GM23338 (cell line): Measurements from ENCODE around the gene USP28. TPM values are rescaled to one million over a fixed set of nuclear protein-coding genes. Genes with fewer than 3 reads are reported as not detected.

Source experiments
- ATAC-seq: fragments of 200-7000 bp; cut with Tn5 transposase; 3 replicates; pipeline ENCODE4 v1.9.1; 2020
- DNase-seq: peaks from one replicate; pipeline ENCODE4 v3.0.0-alpha.2; 2015; ENCODE audit warnings: low spot score
- H2AFZ ChIP-seq: fragments of 200-600 bp; sonication (generic); 2 replicates; pipeline ENCODE4 v1.8.0; 2016; ENCODE audit warnings: antibody characterized with exemption, mild to moderate bottlenecking, moderate library complexity
- H3F3A ChIP-seq: fragments of 200-600 bp; sonication (generic); replicated peaks from 2 replicates; pipeline ENCODE4 v1.8.0; 2017; ENCODE audit warnings: antibody characterized with exemption, mixed run types, low read depth
- H3K27ac ChIP-seq: fragments of 200-600 bp; sonication (generic); 2 replicates; pipeline ENCODE4 v1.6.1; 2016; ENCODE audit warnings: low read depth
- H3K27me3 ChIP-seq: fragments of 200-600 bp; sonication (generic); 2 replicates; pipeline ENCODE4 v1.8.0; 2016; ENCODE audit warnings: mild to moderate bottlenecking, mixed run types, moderate library complexity; ENCODE audit not compliant: insufficient read depth
- H3K36me3 ChIP-seq: fragments of 200-600 bp; sonication (generic); 2 replicates; pipeline ENCODE4 v1.8.0; 2016; ENCODE audit warnings: mild to moderate bottlenecking; ENCODE audit not compliant: insufficient read depth
- H3K4me1 ChIP-seq: fragments of 200-600 bp; sonication (generic); 2 replicates; pipeline ENCODE4 v1.8.0; 2016; ENCODE audit warnings: mild to moderate bottlenecking, moderate library complexity; ENCODE audit not compliant: insufficient read depth
- H3K4me2 ChIP-seq: fragments of 200-600 bp; sonication (generic); 2 replicates; pipeline ENCODE4 v1.7.1; 2017; ENCODE audit warnings: mixed run types
- H3K4me3 ChIP-seq: fragments of 200-600 bp; sonication (generic); 2 replicates; pipeline ENCODE4 v1.6.1; 2016; ENCODE audit warnings: mixed run types
- H3K79me2 ChIP-seq: fragments of 200-600 bp; sonication (generic); replicated peaks from 2 replicates; pipeline ENCODE4 v1.8.0; 2017; ENCODE audit warnings: mild to moderate bottlenecking; ENCODE audit not compliant: insufficient read depth
- H3K9me2 ChIP-seq: fragments of 200-600 bp; sonication (generic); 2 replicates; pipeline ENCODE4 v1.8.0; 2017; ENCODE audit not compliant: insufficient read depth
- H4K20me1 ChIP-seq: fragments of 200-600 bp; sonication (generic); replicated peaks from 2 replicates; pipeline ENCODE4 v1.8.0; 2017; ENCODE audit warnings: mild to moderate bottlenecking; ENCODE audit not compliant: insufficient read depth
- H3K27ac Mint-ChIP-seq: 2 replicates; pipeline ENCODE4 v1.8.0; 2020; ENCODE audit warnings: inconsistent platforms, mild to moderate bottlenecking, moderate library complexity, mixed read lengths
- H3K27me3 Mint-ChIP-seq: 3 replicates; pipeline ENCODE4 v1.8.0; 2022; ENCODE audit warnings: low read depth, mild to moderate bottlenecking, moderate library complexity, mixed read lengths, inconsistent platforms; ENCODE audit not compliant: insufficient read depth, poor library complexity
- H3K36me3 Mint-ChIP-seq: 3 replicates; pipeline ENCODE4 v1.8.0; 2021; ENCODE audit warnings: low read depth, mild to moderate bottlenecking, inconsistent platforms, moderate library complexity, mixed read lengths
- H3K4me1 Mint-ChIP-seq: 3 replicates; pipeline ENCODE4 v1.8.0; 2020; ENCODE audit warnings: mild to moderate bottlenecking, inconsistent platforms, mixed read lengths
- H3K4me3 Mint-ChIP-seq: 3 replicates; pipeline ENCODE4 v1.8.0; 2021; ENCODE audit warnings: moderate library complexity, mild to moderate bottlenecking, inconsistent platforms, mixed read lengths
- H3K9me3 Mint-ChIP-seq: 3 replicates; pipeline ENCODE4 v1.8.0; 2020; ENCODE audit warnings: moderate library complexity, mild to moderate bottlenecking, inconsistent platforms, mixed read lengths
- CREB1 ChIP-seq: fragments of 250-450 bp; sonication (Bioruptor Pico); IDR thresholded peaks from 2 replicates; pipeline ENCODE4 v1.5.0; 2020; ENCODE audit warnings: low read depth, mild to moderate bottlenecking, moderate library complexity
- JUNB ChIP-seq: IDR thresholded peaks from one replicate; pipeline ENCODE4 v1.6.1; 2016; ENCODE audit warnings: antibody characterized with exemption; ENCODE audit not compliant: unreplicated experiment
- STAT1 ChIP-seq: IDR thresholded peaks from one replicate; pipeline ENCODE4 v1.6.1; 2016; ENCODE audit warnings: antibody characterized with exemption; ENCODE audit not compliant: unreplicated experiment
- ZNF114 ChIP-seq: fragments of 250-450 bp; sonication (Bioruptor Pico); IDR thresholded peaks from 2 replicates; pipeline ENCODE4 v1.5.0; 2020; ENCODE audit warnings: mild to moderate bottlenecking, moderate library complexity
- polyA plus RNA-seq: library from polyadenylated mRNA; unstranded; fragments of >200 nt; fragmentation: Nextera tagmentation; extraction: Ambion mirVana; gene quantifications from 2 replicates; pipeline ENCODE4 v1.2.1, GENCODE V29; 2016
- total RNA-seq: library from RNA; depleted of rRNA; stranded (reverse); fragments of >200 nt; shearing (Covaris generic); gene quantifications from 2 replicates; pipeline ENCODE4 v1.2.3, GENCODE V29; 2014
- TF ChIP-seq, protein P1 (sequence below), 2 experiments: fragments of 200-600 bp in 1 of 2; sonication (generic) in 1 of 2; conservative IDR thresholded peaks; 2 replicates each; pipeline versions ENCODE4 v1.5.1 to v1.6.1; 2016 to 2017; ENCODE audit warnings: antibody characterized with exemption in 2 of 2, low read depth in 2 of 2, mild to moderate bottlenecking in 2 of 2, moderate library complexity in 1 of 2
- TF ChIP-seq, protein P2 (sequence below): fragments of 250-450 bp; sonication (Bioruptor Pico); IDR thresholded peaks from 2 replicates; pipeline ENCODE4 v1.5.0; 2020; ENCODE audit warnings: mild to moderate bottlenecking, moderate library complexity

Gene USP28
- total and polyA plus RNA-seq, 2 experiments from 2014 or later: 73.9 to 171 TPM

DNA sequence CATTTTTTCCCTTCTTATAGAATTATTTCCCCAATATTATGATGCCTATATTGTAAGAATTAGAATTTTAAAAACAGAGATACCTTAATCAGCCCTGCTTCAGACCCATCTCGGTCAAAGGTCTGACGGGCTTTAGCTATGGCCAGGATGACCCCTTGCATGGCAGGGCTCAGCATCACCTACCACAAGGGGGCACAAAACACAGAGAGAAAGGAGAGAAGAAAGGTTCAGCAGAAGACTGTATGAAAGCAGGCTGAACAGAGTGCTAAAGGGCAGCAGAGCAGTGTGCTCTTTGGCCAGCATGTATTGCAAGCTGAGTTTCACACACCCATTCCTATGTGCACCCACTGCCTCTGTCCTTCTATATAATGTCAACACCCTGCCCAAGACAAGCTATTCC lies 69.0 kb downstream of the USP28 start:
- Histone ChIP-seq H3K9me2 (no peaks in the 10 kb centered on the region), H3K27me3 (no peaks in the 10 kb centered on the region), H2AFZ (no peak overlapping the region), H3K4me1 (no peaks in the 10 kb centered on the region), H4K20me1 (peaks cover 7% of the 10 kb centered on the region; the same call in 1 of the 2 replicates), H3K4me2 (no peak overlapping the region), H3F3A (peaks cover 8% of the 10 kb centered on the region), H3K27ac (no peak overlapping the region), H3K79me2 (no peaks in the 10 kb centered on the region), H3K36me3 (peaks cover 79% of the 10 kb centered on the region), H3K4me3 (no peak overlapping the region)
- peak; percentile 85 for DNase-seq
- H3K4me1 Mint-ChIP-seq: no peaks in the 10 kb centered on the region
- H3K27me3 Mint-ChIP-seq: peaks cover 2% of the 10 kb centered on the region
- ATAC-seq: peak; percentile 100
- H3K4me3 Mint-ChIP-seq: no peak overlapping the region
- no peaks in the 10 kb centered on the region for H3K9me3 Mint-ChIP-seq
- peaks cover 89% of the 10 kb centered on the region for H3K36me3 Mint-ChIP-seq
- H3K27ac Mint-ChIP-seq: no peak overlapping the region
- TF ChIP-seq, protein P1, sequence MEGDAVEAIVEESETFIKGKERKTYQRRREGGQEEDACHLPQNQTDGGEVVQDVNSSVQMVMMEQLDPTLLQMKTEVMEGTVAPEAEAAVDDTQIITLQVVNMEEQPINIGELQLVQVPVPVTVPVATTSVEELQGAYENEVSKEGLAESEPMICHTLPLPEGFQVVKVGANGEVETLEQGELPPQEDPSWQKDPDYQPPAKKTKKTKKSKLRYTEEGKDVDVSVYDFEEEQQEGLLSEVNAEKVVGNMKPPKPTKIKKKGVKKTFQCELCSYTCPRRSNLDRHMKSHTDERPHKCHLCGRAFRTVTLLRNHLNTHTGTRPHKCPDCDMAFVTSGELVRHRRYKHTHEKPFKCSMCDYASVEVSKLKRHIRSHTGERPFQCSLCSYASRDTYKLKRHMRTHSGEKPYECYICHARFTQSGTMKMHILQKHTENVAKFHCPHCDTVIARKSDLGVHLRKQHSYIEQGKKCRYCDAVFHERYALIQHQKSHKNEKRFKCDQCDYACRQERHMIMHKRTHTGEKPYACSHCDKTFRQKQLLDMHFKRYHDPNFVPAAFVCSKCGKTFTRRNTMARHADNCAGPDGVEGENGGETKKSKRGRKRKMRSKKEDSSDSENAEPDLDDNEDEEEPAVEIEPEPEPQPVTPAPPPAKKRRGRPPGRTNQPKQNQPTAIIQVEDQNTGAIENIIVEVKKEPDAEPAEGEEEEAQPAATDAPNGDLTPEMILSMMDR (conservative IDR thresholded peaks at IDR 0.05; ENCODE audit: low read depth in 2 of 2): peak; percentile 82 to 91
- no peak for TF ChIP-seq ZNF114 (CRISPR knock-in tag)

GRCh38 chr11:113805640-113806039 lies 69.7 kb downstream of the USP28 start:
- DNase-seq: no peak
- ATAC-seq: no peak
- Histone ChIP-seq H3K4me1 (no peaks in the 10 kb centered on the region), H3K9me2 (no peaks in the 10 kb centered on the region), H3K27ac (no peak overlapping the region), H3K4me2 (no peak overlapping the region), H3K36me3 (peaks cover 81% of the 10 kb centered on the region), H2AFZ (no peak overlapping the region), H4K20me1 (peaks cover 7% of the 10 kb centered on the region; the same call in 1 of the 2 replicates), H3K4me3 (no peak overlapping the region), H3F3A (peaks cover 8% of the 10 kb centered on the region), H3K79me2 (no peaks in the 10 kb centered on the region), H3K27me3 (no peaks in the 10 kb centered on the region)
- H3K4me1 Mint-ChIP-seq: no peaks in the 10 kb centered on the region
- H3K36me3 Mint-ChIP-seq: peaks cover 89% of the 10 kb centered on the region
- H3K27me3 Mint-ChIP-seq: peaks cover 2% of the 10 kb centered on the region
- no peaks in the 10 kb centered on the region for H3K9me3 Mint-ChIP-seq
- TF ChIP-seq CREB1 (CRISPR knock-in tag) (no peak), JUNB (no peak), STAT1 (no peak)
- TF ChIP-seq, protein P2, sequence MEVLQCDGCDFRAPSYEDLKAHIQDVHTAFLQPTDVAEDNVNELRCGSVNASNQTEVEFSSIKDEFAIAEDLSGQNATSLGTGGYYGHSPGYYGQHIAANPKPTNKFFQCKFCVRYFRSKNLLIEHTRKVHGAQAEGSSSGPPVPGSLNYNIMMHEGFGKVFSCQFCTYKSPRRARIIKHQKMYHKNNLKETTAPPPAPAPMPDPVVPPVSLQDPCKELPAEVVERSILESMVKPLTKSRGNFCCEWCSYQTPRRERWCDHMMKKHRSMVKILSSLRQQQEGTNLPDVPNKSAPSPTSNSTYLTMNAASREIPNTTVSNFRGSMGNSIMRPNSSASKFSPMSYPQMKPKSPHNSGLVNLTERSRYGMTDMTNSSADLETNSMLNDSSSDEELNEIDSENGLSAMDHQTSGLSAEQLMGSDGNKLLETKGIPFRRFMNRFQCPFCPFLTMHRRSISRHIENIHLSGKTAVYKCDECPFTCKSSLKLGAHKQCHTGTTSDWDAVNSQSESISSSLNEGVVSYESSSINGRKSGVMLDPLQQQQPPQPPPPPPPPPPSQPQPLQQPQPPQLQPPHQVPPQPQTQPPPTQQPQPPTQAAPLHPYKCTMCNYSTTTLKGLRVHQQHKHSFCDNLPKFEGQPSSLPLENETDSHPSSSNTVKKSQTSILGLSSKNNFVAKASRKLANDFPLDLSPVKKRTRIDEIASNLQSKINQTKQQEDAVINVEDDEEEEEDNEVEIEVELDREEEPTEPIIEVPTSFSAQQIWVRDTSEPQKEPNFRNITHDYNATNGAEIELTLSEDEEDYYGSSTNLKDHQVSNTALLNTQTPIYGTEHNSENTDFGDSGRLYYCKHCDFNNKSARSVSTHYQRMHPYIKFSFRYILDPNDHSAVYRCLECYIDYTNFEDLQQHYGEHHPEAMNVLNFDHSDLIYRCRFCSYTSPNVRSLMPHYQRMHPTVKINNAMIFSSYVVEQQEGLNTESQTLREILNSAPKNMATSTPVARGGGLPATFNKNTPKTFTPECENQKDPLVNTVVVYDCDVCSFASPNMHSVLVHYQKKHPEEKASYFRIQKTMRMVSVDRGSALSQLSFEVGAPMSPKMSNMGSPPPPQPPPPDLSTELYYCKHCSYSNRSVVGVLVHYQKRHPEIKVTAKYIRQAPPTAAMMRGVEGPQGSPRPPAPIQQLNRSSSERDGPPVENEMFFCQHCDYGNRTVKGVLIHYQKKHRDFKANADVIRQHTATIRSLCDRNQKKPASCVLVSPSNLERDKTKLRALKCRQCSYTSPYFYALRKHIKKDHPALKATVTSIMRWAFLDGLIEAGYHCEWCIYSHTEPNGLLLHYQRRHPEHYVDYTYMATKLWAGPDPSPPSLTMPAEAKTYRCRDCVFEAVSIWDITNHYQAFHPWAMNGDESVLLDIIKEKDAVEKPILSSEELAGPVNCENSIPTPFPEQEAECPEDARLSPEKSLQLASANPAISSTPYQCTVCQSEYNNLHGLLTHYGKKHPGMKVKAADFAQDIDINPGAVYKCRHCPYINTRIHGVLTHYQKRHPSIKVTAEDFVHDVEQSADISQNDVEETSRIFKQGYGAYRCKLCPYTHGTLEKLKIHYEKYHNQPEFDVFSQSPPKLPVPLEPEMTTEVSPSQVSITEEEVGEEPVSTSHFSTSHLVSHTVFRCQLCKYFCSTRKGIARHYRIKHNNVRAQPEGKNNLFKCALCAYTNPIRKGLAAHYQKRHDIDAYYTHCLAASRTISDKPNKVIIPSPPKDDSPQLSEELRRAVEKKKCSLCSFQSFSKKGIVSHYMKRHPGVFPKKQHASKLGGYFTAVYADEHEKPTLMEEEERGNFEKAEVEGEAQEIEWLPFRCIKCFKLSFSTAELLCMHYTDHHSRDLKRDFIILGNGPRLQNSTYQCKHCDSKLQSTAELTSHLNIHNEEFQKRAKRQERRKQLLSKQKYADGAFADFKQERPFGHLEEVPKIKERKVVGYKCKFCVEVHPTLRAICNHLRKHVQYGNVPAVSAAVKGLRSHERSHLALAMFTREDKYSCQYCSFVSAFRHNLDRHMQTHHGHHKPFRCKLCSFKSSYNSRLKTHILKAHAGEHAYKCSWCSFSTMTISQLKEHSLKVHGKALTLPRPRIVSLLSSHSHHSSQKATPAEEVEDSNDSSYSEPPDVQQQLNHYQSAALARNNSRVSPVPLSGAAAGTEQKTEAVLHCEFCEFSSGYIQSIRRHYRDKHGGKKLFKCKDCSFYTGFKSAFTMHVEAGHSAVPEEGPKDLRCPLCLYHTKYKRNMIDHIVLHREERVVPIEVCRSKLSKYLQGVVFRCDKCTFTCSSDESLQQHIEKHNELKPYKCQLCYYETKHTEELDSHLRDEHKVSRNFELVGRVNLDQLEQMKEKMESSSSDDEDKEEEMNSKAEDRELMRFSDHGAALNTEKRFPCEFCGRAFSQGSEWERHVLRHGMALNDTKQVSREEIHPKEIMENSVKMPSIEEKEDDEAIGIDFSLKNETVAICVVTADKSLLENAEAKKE (CRISPR knock-in tag): no peak
- no peak overlapping the region for H3K27ac Mint-ChIP-seq
- no peak overlapping the region for H3K4me3 Mint-ChIP-seq
